K562 (cell line): Measurements from ENCODE around the gene RIPOR1. TPM values are rescaled to one million over a fixed set of nuclear protein-coding genes. Genes with fewer than 3 reads are reported as not detected.
A peak's percentile ranks its signal among the peaks of the same experiment; 100 is the strongest.

Experiments
- BRF2 ChIP-seq: IDR thresholded peaks from 3 replicates; pipeline ENCODE4 v1.6.1; 2011; ENCODE audit warnings: borderline replicate concordance, mild to moderate bottlenecking; ENCODE audit not compliant: insufficient read length, insufficient read depth
- CAMTA2 ChIP-seq: fragments of 250-450 bp; sonication (Bioruptor Pico); conservative IDR thresholded peaks from 2 replicates; pipeline ENCODE4 v1.5.1; 2022
- MAFG ChIP-seq: fragments of 450-650 bp; conservative IDR thresholded peaks from 2 replicates; pipeline ENCODE4 v1.6.1; 2016; ENCODE audit warnings: missing genetic modification characterization, missing compliant biosample characterization
- MEF2A ChIP-seq: IDR thresholded peaks from 2 replicates; pipeline ENCODE4 v1.6.1; 2011; ENCODE audit warnings: low read depth, mild to moderate bottlenecking, low read length, moderate library complexity; ENCODE audit not compliant: control insufficient read depth
- PBX2 ChIP-seq, 2 experiments: IDR thresholded peaks in 1 of 2; conservative IDR thresholded peaks in 1 of 2; 2 replicates each; pipeline ENCODE4 v1.6.1; 2016; ENCODE audit warnings: low read depth in 2 of 2, mild to moderate bottlenecking in 1 of 2, missing compliant biosample characterization in 1 of 2, missing genetic modification characterization in 1 of 2, moderate library complexity in 1 of 2
- PHF20 ChIP-seq: fragments of 450-650 bp; IDR thresholded peaks from 2 replicates; pipeline ENCODE4 v1.6.1; 2018; ENCODE audit not compliant: partially characterized antibody
- REST ChIP-seq, 2 experiments: fragments of 450-650 bp; formaldehyde crosslinking in 1 of 2; IDR thresholded peaks; 2 replicates each; pipeline versions ENCODE4 v1.4.0 to v1.6.1; 2014 to 2020; ENCODE audit warnings: mild to moderate bottlenecking in 2 of 2, borderline replicate concordance in 1 of 2, low read depth in 1 of 2
- SAP30 ChIP-seq: fragments of 200-600 bp; sonication (generic); IDR thresholded peaks from 2 replicates; pipeline ENCODE4 v1.6.1; 2012; ENCODE audit warnings: borderline replicate concordance, low read depth, mild to moderate bottlenecking, moderate library complexity, low read length, control low read depth, inconsistent platforms; ENCODE audit not compliant: insufficient read depth, poor library complexity, severe bottlenecking
- USF1 ChIP-seq: sonication (generic); formaldehyde crosslinking; IDR thresholded peaks from 2 replicates; pipeline ENCODE4 v1.9.0; 2022; ENCODE audit warnings: mild to moderate bottlenecking, missing genetic modification reagents
- ZC3H8 ChIP-seq: fragments of 450-650 bp; IDR thresholded peaks from 2 replicates; pipeline ENCODE4 v1.6.1; 2017
- ZFP30 ChIP-seq: fragments of 250-450 bp; sonication (Bioruptor Pico); IDR thresholded peaks from 2 replicates; pipeline ENCODE4 v1.8.0; 2022; ENCODE audit warnings: moderate library complexity, mild to moderate bottlenecking, inconsistent platforms, borderline replicate concordance
- polyA plus RNA-seq, 8 experiments: library from polyadenylated mRNA; depleted of rRNA in 4 of 8; stranded (reverse) in 5 of 8; unstranded in 3 of 8; fragments of >200 nt; fragmentation: Nextera tagmentation in 2 of 8; fragmentation: Illumina TruSeq in 1 of 8; extraction: Ambion mirVana in 2 of 8; extraction: Trizol in 1 of 8; gene quantifications; 2 replicates each; pipeline versions ENCODE4 v1.2.1 to v1.2.3, GENCODE V29; 2011 to 2014; ENCODE audit warnings: inconsistent platforms in 1 of 8, missing spikeins in 1 of 8
- total RNA-seq, 7 experiments: library from RNA; depleted of rRNA in 6 of 7; stranded (reverse); fragments of >200 nt in 6 of 7; fragmentation: Illumina TruSeq in 2 of 7; extraction: Trizol in 2 of 7; gene quantifications; 2 replicates each; pipeline versions ENCODE4 v1.2.1 to v1.2.3, GENCODE V29; 2011 to 2021; ENCODE audit warnings: low replicate concordance in 1 of 7

Gene RIPOR1
- total and polyA plus RNA-seq, 9 of the 15 experiments (the other 6 are each of a cell fraction or from before 2014, with no cell fraction given), result 0.36 to 31.1 (median 3.0) TPM

- no peak for TF ChIP-seq ZFP30
- TF ChIP-seq SAP30, result peak; percentile 61
- TF ChIP-seq PBX2 (CRISPR knock-in tag; IDR thresholded peaks at IDR 0.05; ENCODE audit: low read depth), result no peak
- TF ChIP-seq PBX2 (tag; conservative IDR thresholded peaks at IDR 0.05; ENCODE audit: low read depth), result no peak
- TF ChIP-seq BRF2, result no peak
- TF ChIP-seq REST (IDR thresholded peaks at IDR 0.05; ENCODE audit: borderline replicate concordance), result peak; percentile 47; the same call in 1 of the 2 replicates
- TF ChIP-seq REST (CRISPR knock-in tag; IDR thresholded peaks at IDR 0.05; ENCODE audit: low read depth), result peak; percentile 78
- no peak for TF ChIP-seq MEF2A
- TF ChIP-seq USF1 (CRISPR knock-in tag), result no peak; the same call in 1 of the 2 replicates
- no peak for TF ChIP-seq MAFG
- peak; percentile 68 for TF ChIP-seq PHF20
- TF ChIP-seq ZC3H8, result no peak
- no peak for TF ChIP-seq CAMTA2 (CRISPR knock-in tag)
Observed at GRCh38 chr16:67562918-67563707, 34.5 kb downstream of the RIPOR1 start (continued).
